Measurements from ENCODE around the gene TUFM. TPM values are rescaled to one million over a fixed set of nuclear protein-coding genes. Genes with fewer than 3 reads are reported as not detected.
"Not testable (repeated sequence)": the region's sequence is repeated elsewhere in the genome, so short reads cannot be mapped to it uniquely, and the experiment has no call there.

The TUFM gene
- total RNA-seq, 4 donors from 2014 or later, result 48.3 to 92.9 (median 61.6) TPM

- Histone ChIP-seq H3K9me3 (no peaks in the 10 kb centered on the region), H3K27ac (no peak overlapping the region), H3K27me3 (no peaks in the 10 kb centered on the region), H3K36me3 (no peaks in the 10 kb centered on the region), H3K4me1 (no peaks in the 10 kb centered on the region), H3K4me3 (no peak overlapping the region)
- intact Hi-C loops (cut with DNase I; ENCODE audit: low total_unique reads), result no loop called here
- no peak for DNase-seq
- TF ChIP-seq CTCF (IDR thresholded peaks at IDR 0.05) (no peak), POLR2A (IDR thresholded peaks at IDR 0.05) (no peak)
Observed at GRCh38 chr16:28886945-28887344, 40.8 kb upstream of the TUFM start.

GRCh38 chr16:28884045-28884444, 37.9 kb upstream of the TUFM start:
- H3K27ac ChIP-seq, result no peak overlapping the region
- H3K4me1 ChIP-seq, result peaks cover 0 to 9% of the 10 kb centered on the region in 2 donors
- intact Hi-C loops (cut with DNase I; ENCODE audit: low total_unique reads), result no loop called here
- no peaks in the 10 kb centered on the region for H3K9me3 ChIP-seq
- TF ChIP-seq CTCF (IDR thresholded peaks at IDR 0.05), result no peak
- TF ChIP-seq POLR2A (IDR thresholded peaks at IDR 0.05), result no peak
- no peaks in the 10 kb centered on the region for H3K36me3 ChIP-seq
- no peaks in the 10 kb centered on the region for H3K27me3 ChIP-seq
- H3K4me3 ChIP-seq, result no peak overlapping the region
- no peak for DNase-seq

- intact Hi-C loops (cut with DNase I; ENCODE audit: low total_unique reads), result no loop called here
- Histone ChIP-seq H3K27ac (no peak overlapping the region), H3K4me3 (no peak overlapping the region), H3K9me3 (no peaks in the 10 kb centered on the region), H3K4me1 (peaks cover 0 to 10% of the 10 kb centered on the region in 2 donors), H3K27me3 (no peaks in the 10 kb centered on the region), H3K36me3 (no peaks in the 10 kb centered on the region)
- no peak for TF ChIP-seq POLR2A (IDR thresholded peaks at IDR 0.05)
- TF ChIP-seq CTCF (IDR thresholded peaks at IDR 0.05), result no peak
- DNase-seq, result no peak
Observed at GRCh38 chr16:28883221-28883996, 37.3 kb upstream of the TUFM start.

- intact Hi-C loops (cut with DNase I; ENCODE audit: low total_unique reads), result no loop called here
- TF ChIP-seq CTCF (IDR thresholded peaks at IDR 0.05) (no peak), POLR2A (IDR thresholded peaks at IDR 0.05) (no peak)
- H3K27me3 ChIP-seq, result no peaks in the 10 kb centered on the region
- H3K27ac ChIP-seq, result no peak overlapping the region
- H3K9me3 ChIP-seq, result no peaks in the 10 kb centered on the region
- DNase-seq, result no peak
- no peak overlapping the region for H3K4me3 ChIP-seq
- no peaks in the 10 kb centered on the region for H3K36me3 ChIP-seq
- H3K4me1 ChIP-seq, result peaks cover 0 to 10% of the 10 kb centered on the region in 2 donors
Observed at GRCh38 chr16:28882551-28883160, 36.5 kb upstream of the TUFM start.

- H3K4me3 ChIP-seq; DNase-seq; H3K27ac ChIP-seq; H3K9me3 ChIP-seq; H3K36me3 ChIP-seq; intact Hi-C loops (cut with DNase I; ENCODE audit: low total_unique reads); H3K27me3 ChIP-seq: not testable (repeated sequence)
- peaks cover 0 to 10% of the 10 kb centered on the region in 2 donors for H3K4me1 ChIP-seq
Observed at GRCh38 chr16:28881565-28881964, 35.4 kb upstream of the TUFM start.
